ENCODE data around the gene SLBP. TPM values are rescaled to one million over a fixed set of nuclear protein-coding genes. Genes with fewer than 3 reads are reported as not detected.
A peak's percentile ranks its signal among the peaks of the same experiment; 100 is the strongest.
"Not testable (repeated sequence)": the region's sequence is repeated elsewhere in the genome, so short reads cannot be mapped to it uniquely, and the experiment has no call there.

SLBP gene
- total RNA-seq, 6 experiments from 2014 or later: 13.1 to 30.8 (median 14.7) TPM

DNA sequence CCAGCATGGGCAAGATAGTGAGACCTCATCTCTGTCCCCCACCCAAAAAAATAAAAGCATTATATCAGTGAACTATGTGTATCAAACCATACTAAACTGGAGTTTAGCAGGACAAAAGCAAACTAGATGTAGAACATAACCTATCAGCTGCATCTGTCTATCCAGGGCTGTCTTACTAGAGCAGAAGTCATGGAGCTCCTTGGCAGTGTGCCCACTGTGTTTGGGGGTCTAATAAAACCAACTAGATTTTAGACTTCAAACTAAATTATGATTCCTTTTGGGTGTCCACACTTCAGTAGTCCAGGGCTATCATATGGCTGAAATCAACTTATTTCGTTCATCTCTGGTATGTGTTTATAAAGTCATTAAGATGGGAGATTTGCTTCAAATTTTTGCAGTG, 8.3 kb downstream of the SLBP start:
- no peak overlapping the region for H3K4me3 ChIP-seq
- H3K9me3 ChIP-seq: no peaks in the 10 kb centered on the region
- TF ChIP-seq POLR2A (IDR thresholded peaks at IDR 0.05): no peak
- TF ChIP-seq, protein P1, sequence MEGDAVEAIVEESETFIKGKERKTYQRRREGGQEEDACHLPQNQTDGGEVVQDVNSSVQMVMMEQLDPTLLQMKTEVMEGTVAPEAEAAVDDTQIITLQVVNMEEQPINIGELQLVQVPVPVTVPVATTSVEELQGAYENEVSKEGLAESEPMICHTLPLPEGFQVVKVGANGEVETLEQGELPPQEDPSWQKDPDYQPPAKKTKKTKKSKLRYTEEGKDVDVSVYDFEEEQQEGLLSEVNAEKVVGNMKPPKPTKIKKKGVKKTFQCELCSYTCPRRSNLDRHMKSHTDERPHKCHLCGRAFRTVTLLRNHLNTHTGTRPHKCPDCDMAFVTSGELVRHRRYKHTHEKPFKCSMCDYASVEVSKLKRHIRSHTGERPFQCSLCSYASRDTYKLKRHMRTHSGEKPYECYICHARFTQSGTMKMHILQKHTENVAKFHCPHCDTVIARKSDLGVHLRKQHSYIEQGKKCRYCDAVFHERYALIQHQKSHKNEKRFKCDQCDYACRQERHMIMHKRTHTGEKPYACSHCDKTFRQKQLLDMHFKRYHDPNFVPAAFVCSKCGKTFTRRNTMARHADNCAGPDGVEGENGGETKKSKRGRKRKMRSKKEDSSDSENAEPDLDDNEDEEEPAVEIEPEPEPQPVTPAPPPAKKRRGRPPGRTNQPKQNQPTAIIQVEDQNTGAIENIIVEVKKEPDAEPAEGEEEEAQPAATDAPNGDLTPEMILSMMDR (IDR thresholded peaks at IDR 0.05): no peak
- intact Hi-C loops (cut with DNase I): no loop called here
- peak in 1 of 3 donors; percentile 9 for DNase-seq
- H3K4me1 ChIP-seq: no peaks in the 10 kb centered on the region
- ATAC-seq: no peak
- H3K27ac ChIP-seq: no peak overlapping the region
- no peaks in the 10 kb centered on the region for H3K27me3 ChIP-seq
- WGBS (ENCODE audit: insufficient coverage, low coverage, low lambda C conversion rate, missing lambda C conversion rate): 83% methylated on average over 1 of the region's 1 CpG
- peaks cover 0 to 40% (median 11%) of the 10 kb centered on the region in 4 donors for H3K36me3 ChIP-seq

DNA sequence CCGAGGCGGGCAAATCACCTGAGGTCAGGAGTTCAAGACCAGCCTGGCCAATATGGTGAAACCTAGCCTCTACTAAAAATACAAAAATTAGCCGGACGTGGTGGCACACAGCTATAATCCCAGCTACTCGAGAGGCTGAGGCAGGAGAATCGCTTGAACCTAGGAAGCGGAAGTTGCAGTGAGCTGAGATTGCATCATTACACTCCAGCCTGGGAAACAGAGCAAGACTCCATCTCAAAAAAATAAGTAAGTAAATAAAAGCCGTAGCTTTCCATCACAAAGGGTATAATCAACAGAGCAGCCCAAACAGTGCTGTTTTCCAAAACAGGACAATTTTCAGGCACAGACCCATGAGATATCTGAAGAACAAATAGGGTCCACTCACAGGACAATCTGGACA, 10.4 kb downstream of the SLBP start:
- not testable (repeated sequence) for ATAC-seq
- 72% methylated on average over 7 of the region's 8 CpGs for WGBS (ENCODE audit: insufficient coverage, low coverage, low lambda C conversion rate, missing lambda C conversion rate)

GRCh38 chr4:1695913-1696312, 16.2 kb downstream of the SLBP start:
- TF ChIP-seq, protein P1 (IDR thresholded peaks at IDR 0.05): no peak
- TF ChIP-seq POLR2A (IDR thresholded peaks at IDR 0.05): no peak
- Histone ChIP-seq H3K9me3 (no peaks in the 10 kb centered on the region), H3K4me1 (no peaks in the 10 kb centered on the region), H3K27me3 (no peaks in the 10 kb centered on the region), H3K27ac (no peak overlapping the region), H3K36me3 (peaks cover 0 to 83% (median 19%) of the 10 kb centered on the region in 4 donors), H3K4me3 (no peak overlapping the region)
- intact Hi-C loops (cut with DNase I): no loop called here
- ATAC-seq (no peak), DNase-seq (peak in 1 of 3 donors; percentile 12)
- WGBS (ENCODE audit: insufficient coverage, low coverage, low lambda C conversion rate, missing lambda C conversion rate): 89% methylated on average over 5 of the region's 5 CpGs

More for the DNA sequence above, 10.4 kb downstream of the SLBP start:
- H3K4me1 ChIP-seq; H3K4me3 ChIP-seq; H3K27me3 ChIP-seq; H3K27ac ChIP-seq; H3K9me3 ChIP-seq; intact Hi-C loops (cut with DNase I): not testable (repeated sequence)
- H3K36me3 ChIP-seq: peaks cover 0 to 61% (median 16%) of the 10 kb centered on the region in 4 donors
- DNase-seq: peak in 1 of 3 donors; percentile 11

DNA sequence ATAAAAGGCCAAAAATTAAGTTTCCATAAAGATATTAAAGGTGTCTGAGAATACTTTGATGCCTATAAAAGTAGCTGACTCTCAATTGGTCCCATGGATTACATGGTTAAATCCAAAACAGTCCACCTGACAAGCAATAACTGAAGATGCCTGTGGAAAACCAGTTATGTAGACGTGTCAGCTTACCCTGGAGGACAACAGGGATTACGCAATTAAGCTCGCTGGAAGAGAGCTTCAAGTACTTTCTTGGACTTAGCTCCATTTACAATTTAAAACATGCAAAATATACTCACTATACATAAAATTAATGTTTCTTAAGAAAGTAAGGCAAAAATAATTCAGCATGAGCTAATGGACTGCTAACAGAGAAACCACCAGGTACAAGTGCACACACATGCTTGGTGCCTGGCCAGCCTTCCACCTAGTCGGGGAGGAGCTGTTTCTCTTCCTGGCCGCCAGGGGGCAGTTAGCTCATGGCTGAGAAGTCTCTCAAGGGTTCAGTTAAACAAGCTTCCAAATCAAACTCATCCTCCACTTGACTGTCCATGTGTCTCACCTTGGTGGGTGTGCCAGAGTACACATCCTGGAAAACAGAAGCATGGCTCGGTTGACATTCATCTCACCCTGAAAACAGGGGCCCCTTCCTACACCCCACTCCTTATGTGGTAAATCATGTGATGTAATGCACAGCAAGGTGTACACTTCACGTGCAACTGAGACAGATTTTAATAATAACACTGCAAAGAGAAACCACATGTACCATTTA, 18.8 kb downstream of the SLBP start:
- WGBS (ENCODE audit: insufficient coverage, low coverage, low lambda C conversion rate, missing lambda C conversion rate): 19% methylated on average over 7 of the region's 7 CpGs
- H3K36me3 ChIP-seq: peaks cover 0 to 67% (median 15%) of the 10 kb centered on the region in 4 donors
- H3K27ac ChIP-seq: no peak overlapping the region
- H3K27me3 ChIP-seq: no peaks in the 10 kb centered on the region
- no peak overlapping the region for H3K4me3 ChIP-seq
- H3K4me1 ChIP-seq: no peaks in the 10 kb centered on the region
- ATAC-seq (peak; percentile 97 to 100 (median 98)), DNase-seq (peak; percentile 79 to 86 (median 82))
- intact Hi-C loops (cut with DNase I): loop anchor here in 1 of 2 donors (5.0 kb wide), 1 partner anchor 34 kb away; no protein-coding TSS in a partner anchor
- no peaks in the 10 kb centered on the region for H3K9me3 ChIP-seq
- TF ChIP-seq, protein P1 (IDR thresholded peaks at IDR 0.05): peak; percentile 90 to 99 (median 98)
- TF ChIP-seq POLR2A (IDR thresholded peaks at IDR 0.05): no peak

DNA sequence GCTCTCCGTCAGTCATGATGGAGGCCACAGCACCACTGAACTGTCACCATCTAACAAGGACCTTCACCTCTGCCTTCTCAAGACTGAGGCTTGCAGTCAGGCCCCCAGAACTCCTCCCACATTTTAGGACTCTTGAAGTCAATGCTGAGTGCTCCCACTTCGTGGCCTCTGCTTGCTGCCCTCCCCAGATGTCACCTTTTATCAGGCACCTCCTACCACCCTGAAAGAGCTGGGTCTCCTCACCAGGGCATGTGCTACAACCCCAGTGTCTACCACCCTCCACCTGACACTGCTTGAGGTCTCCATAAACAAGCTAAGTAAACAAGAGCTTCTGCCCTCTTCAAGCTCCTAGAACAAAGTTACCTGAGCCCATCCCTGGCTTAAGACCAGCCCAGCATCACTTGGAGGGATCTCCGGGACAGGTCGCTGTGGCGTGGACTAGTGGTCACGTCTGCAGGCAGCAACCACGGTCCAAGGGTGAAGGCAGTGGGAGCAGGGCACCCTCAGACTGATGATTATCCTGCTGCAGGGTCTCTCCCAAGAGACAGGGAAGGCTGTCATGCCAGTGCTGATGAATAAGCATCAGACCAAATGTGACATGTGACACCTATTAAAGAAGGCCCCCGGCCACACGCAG, 20.3 kb downstream of the SLBP start:
- no peaks in the 10 kb centered on the region for H3K9me3 ChIP-seq
- no peaks in the 10 kb centered on the region for H3K4me1 ChIP-seq
- WGBS (ENCODE audit: insufficient coverage, low coverage, low lambda C conversion rate, missing lambda C conversion rate): 100% methylated on average over 1 of the region's 9 CpGs
- TF ChIP-seq, protein P1 (IDR thresholded peaks at IDR 0.05): no peak
- no peak for TF ChIP-seq POLR2A (IDR thresholded peaks at IDR 0.05)
- DNase-seq: peak in 1 of 3 donors; percentile 36
- H3K27ac ChIP-seq: no peak overlapping the region
- no peak for ATAC-seq
- intact Hi-C loops (cut with DNase I): loop anchor here in 1 of 2 donors (5.0 kb wide), 1 partner anchor 35 kb away; no protein-coding TSS in a partner anchor
- H3K4me3 ChIP-seq: no peak overlapping the region
- H3K27me3 ChIP-seq: no peaks in the 10 kb centered on the region
- H3K36me3 ChIP-seq: peaks cover 0 to 54% (median 12%) of the 10 kb centered on the region in 4 donors
